Neural progenitor cell (in vitro differentiated cells): Measurements from ENCODE around the gene PRCP.

Experiments used
- EZH2 ChIP-seq: fragments of 200-600 bp; sonication (generic); IDR thresholded peaks from 2 replicates; pipeline ENCODE4 v1.6.1; 2017; ENCODE audit warnings: antibody characterized with exemption, mild to moderate bottlenecking, moderate library complexity
- EZH2phosphoT487 ChIP-seq: fragments of 200-600 bp; sonication (generic); IDR thresholded peaks from 2 replicates; pipeline ENCODE4 v1.6.1; 2017; ENCODE audit warnings: antibody characterized with exemption
- TF ChIP-seq, protein P1 (sequence below): fragments of 200-600 bp; sonication (generic); IDR thresholded peaks from 2 replicates; pipeline ENCODE4 v1.5.1; 2017; ENCODE audit warnings: antibody characterized with exemption, mild to moderate bottlenecking

DNA sequence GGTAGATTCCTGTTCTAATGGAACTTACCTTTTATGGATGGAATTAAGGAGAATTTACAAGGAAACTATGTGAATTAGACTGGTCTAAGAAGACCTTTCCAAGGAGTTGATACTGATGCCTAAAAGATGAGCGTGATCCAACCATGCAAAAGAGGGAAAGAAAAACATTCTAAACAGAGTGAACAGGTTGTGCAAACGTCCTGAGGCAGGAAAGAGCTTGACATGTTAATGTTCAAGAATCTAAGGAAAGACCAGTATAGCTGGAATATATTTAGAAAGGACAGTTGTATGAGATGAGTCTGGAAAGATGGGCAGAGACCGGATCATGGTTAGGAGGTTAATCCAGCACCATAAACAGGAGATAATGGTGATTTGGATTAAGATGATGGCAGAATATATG is 2.6 kb upstream of the PRCP start:
- no peak for TF ChIP-seq EZH2
- TF ChIP-seq, protein P1, sequence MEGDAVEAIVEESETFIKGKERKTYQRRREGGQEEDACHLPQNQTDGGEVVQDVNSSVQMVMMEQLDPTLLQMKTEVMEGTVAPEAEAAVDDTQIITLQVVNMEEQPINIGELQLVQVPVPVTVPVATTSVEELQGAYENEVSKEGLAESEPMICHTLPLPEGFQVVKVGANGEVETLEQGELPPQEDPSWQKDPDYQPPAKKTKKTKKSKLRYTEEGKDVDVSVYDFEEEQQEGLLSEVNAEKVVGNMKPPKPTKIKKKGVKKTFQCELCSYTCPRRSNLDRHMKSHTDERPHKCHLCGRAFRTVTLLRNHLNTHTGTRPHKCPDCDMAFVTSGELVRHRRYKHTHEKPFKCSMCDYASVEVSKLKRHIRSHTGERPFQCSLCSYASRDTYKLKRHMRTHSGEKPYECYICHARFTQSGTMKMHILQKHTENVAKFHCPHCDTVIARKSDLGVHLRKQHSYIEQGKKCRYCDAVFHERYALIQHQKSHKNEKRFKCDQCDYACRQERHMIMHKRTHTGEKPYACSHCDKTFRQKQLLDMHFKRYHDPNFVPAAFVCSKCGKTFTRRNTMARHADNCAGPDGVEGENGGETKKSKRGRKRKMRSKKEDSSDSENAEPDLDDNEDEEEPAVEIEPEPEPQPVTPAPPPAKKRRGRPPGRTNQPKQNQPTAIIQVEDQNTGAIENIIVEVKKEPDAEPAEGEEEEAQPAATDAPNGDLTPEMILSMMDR = no peak
- no peak for TF ChIP-seq EZH2phosphoT487
